HG03066 (cell line): ENCODE measurements around the gene FUT4.

Experiments
- ATAC-seq: cut with Tn5 transposase; IDR thresholded peaks from one replicate; pipeline ENCODE4 v1.9.1; 2021; ENCODE audit warnings: low read depth; ENCODE audit not compliant: unreplicated experiment

The FUT4 gene

DNA sequence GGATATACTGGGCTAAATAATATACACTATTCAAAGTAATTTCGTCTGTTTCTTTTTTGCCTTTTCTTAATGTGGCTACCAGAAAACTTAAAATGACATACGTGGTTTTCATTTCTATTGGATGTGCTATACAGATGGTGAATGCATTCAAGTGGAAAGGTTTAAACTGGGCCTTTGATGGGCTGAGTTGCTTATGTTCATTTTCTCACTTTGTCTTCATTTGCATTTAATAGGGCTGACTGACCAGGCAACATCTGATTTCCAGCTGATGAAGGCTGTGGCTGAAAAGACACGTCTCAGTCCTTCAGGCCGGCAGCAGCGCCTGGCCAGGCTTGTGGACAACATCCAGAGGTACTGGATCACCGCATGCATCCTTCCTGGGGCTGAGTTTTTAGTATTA, 51.4 kb downstream of the FUT4 start:
- ATAC-seq, result peak; percentile 39

- no peak for ATAC-seq
Observed at GRCh38 chr11:94597896-94598295, 54.2 kb downstream of the FUT4 start.
